Stomach (tissue), 9 donors: Measurements from ENCODE around the gene ACAA1. TPM values are rescaled to one million over a fixed set of nuclear protein-coding genes. Genes with fewer than 3 reads are reported as not detected.

Experiments used
- DNase-seq, 2 donors: peaks; one replicate each; pipeline versions ENCODE4 v3.0.0 to v3.0.0-alpha.2; 2013 to 2019
- H3K27ac ChIP-seq, 5 donors: fragments of 200-600 bp in 4 of 5; sonication (generic) in 4 of 5; one replicate each; pipeline ENCODE4 v1.5.1; 2013 to 2019; ENCODE audit warnings: mild to moderate bottlenecking in 1 of 5, moderate library complexity in 1 of 5
- H3K27me3 ChIP-seq, 3 donors: fragments of 200-600 bp; sonication (generic); one replicate each; pipeline ENCODE4 v1.5.1; 2017 to 2019; ENCODE audit warnings: mixed run types in 1 of 3
- H3K36me3 ChIP-seq, 4 donors: fragments of 200-600 bp; sonication (generic); 1 replicate in 3 of 4; 2 replicates in 1 of 4; pipeline ENCODE4 v1.5.1; 2016 to 2019
- H3K4me1 ChIP-seq, 4 donors: fragments of 200-600 bp; sonication (generic); one replicate each; pipeline ENCODE4 v1.5.1; 2016 to 2019
- H3K4me3 ChIP-seq, 4 donors: fragments of 200-600 bp; sonication (generic) in 3 of 4; one replicate each; pipeline ENCODE4 v1.5.1; 2016 to 2019; ENCODE audit warnings: mild to moderate bottlenecking in 1 of 4
- H3K9me3 ChIP-seq, 4 donors: fragments of 200-600 bp; sonication (generic); one replicate each; pipeline ENCODE4 v1.5.1; 2016 to 2019
- CTCF ChIP-seq, 7 experiments: fragments of 450-650 bp in 4 of 7; fragments of 200-600 bp in 3 of 7; sonication (generic) in 3 of 7; IDR thresholded peaks; one replicate each; pipeline ENCODE4 v1.5.1; 2016 to 2019; ENCODE audit warnings: antibody characterized with exemption in 7 of 7, control low read depth in 2 of 7, mild to moderate bottlenecking in 1 of 7
- EP300 ChIP-seq: sonication (generic); formaldehyde crosslinking; IDR thresholded peaks from one replicate; pipeline ENCODE4 v1.6.1; 2017; ENCODE audit warnings: antibody characterized with exemption
- POLR2A ChIP-seq, 4 donors: fragments of 450-650 bp; IDR thresholded peaks; one replicate each; pipeline ENCODE4 v1.6.1; 2016; ENCODE audit warnings: antibody characterized with exemption in 4 of 4, control low read depth in 2 of 4, mild to moderate bottlenecking in 1 of 4, moderate library complexity in 1 of 4
- POLR2AphosphoS5 ChIP-seq, 3 donors: sonication (generic); formaldehyde crosslinking; IDR thresholded peaks; one replicate each; pipeline ENCODE4 v1.6.1; 2016; ENCODE audit warnings: antibody characterized with exemption in 3 of 3
- WGBS, 5 donors: extraction: QIAGEN DNeasy Blood & Tissue Kit in 3 of 5; methylation state at CpG; one replicate each; pipeline versions ENCODE4 v1.1.5 to v1.1.7; 2013 to 2018; 5-methylcytosine and 5-hydroxymethylcytosine counted together
- intact Hi-C: fragments of 100-400 bp; cut with DNase I; formaldehyde crosslinking; loops from one replicate; pipeline ENCODE4 v1.15.1; 2023; ENCODE audit warnings: low total_unique reads
- polyA plus RNA-seq, 3 donors: library from polyadenylated mRNA; stranded (reverse); fragments of 200-250 nt; gene quantifications; one replicate each; pipeline ENCODE4 v1.2.3, GENCODE V29; 2013
- total RNA-seq, 5 donors: library from RNA; depleted of rRNA; stranded (reverse); fragments of >200 nt; gene quantifications; one replicate each; pipeline versions ENCODE4 v1.1.0 to v1.2.3, GENCODE V29; 2014 to 2016
- donor health status: healthy with polysubstance abuse.
- donor health status: Bipolar disorder and iron deficiency.
- donor health status: healthy.

ACAA1 gene
- total and polyA plus RNA-seq, 8 donors = 44.2 to 249 (median 75.7) TPM

GRCh38 chr3:38141173-38141951 lies 4.4 kb upstream of the ACAA1 start:
- H3K27me3 ChIP-seq = no peaks in the 10 kb centered on the region
- 87 to 95% (median 94%) methylated on average over 7 of the region's 7 CpGs for WGBS, 5 donors
- peaks cover 0 to 5% (median 0%) of the 10 kb centered on the region in 4 donors for H3K9me3 ChIP-seq
- intact Hi-C loops = loop anchor here (10.0 kb wide), 1 partner anchor 107 kb away; the partner anchor contains the start of gene DLEC1
- H3K4me1 ChIP-seq = peaks cover 17 to 33% (median 26%) of the 10 kb centered on the region in 4 donors
- peaks cover 15 to 25% (median 23%) of the 10 kb centered on the region in 4 donors for H3K36me3 ChIP-seq
- DNase-seq = no peak
- no peak overlapping the region for H3K27ac ChIP-seq
- H3K4me3 ChIP-seq = no peak overlapping the region
- TF ChIP-seq POLR2AphosphoS5 (IDR thresholded peaks at IDR 0.05) (no peak), EP300 (no peak), POLR2A (IDR thresholded peaks at IDR 0.05) (no peak), CTCF (IDR thresholded peaks at IDR 0.05) (no peak)

- WGBS, 5 donors = 95 to 97% (median 96%) methylated on average over 11 to 13 of the region's 13 CpGs
- peak in 1 of 2 donors; percentile 21 for DNase-seq
- H3K9me3 ChIP-seq = no peaks in the 10 kb centered on the region
- no peaks in the 10 kb centered on the region for H3K27me3 ChIP-seq
- H3K4me3 ChIP-seq = peak overlapping the region in 2 of 4 donors; percentile 77 to 99
- peaks cover 23 to 41% (median 33%) of the 10 kb centered on the region in 4 donors for H3K4me1 ChIP-seq
- TF ChIP-seq EP300 (no peak), POLR2A (IDR thresholded peaks at IDR 0.05) (no peak), CTCF (IDR thresholded peaks at IDR 0.05) (no peak), POLR2AphosphoS5 (IDR thresholded peaks at IDR 0.05) (no peak)
- no peak overlapping the region for H3K27ac ChIP-seq
- intact Hi-C loops = loop anchor here (10.0 kb wide), 1 partner anchor 106 kb away; the partner anchor contains the start of gene DLEC1
- peaks cover 15 to 25% (median 23%) of the 10 kb centered on the region in 4 donors for H3K36me3 ChIP-seq
Observed at GRCh38 chr3:38140326-38141172, 3.6 kb upstream of the ACAA1 start.

- H3K9me3 ChIP-seq = no peaks in the 10 kb centered on the region
- TF ChIP-seq EP300 (no peak), POLR2A (IDR thresholded peaks at IDR 0.05) (no peak), POLR2AphosphoS5 (IDR thresholded peaks at IDR 0.05) (no peak), CTCF (IDR thresholded peaks at IDR 0.05) (no peak)
- H3K36me3 ChIP-seq = peaks cover 15 to 29% (median 25%) of the 10 kb centered on the region in 4 donors
- peak overlapping the region in 3 of 5 donors; percentile 92 to 99 (median 98) for H3K27ac ChIP-seq
- DNase-seq = peak in 1 of 2 donors; percentile 23
- intact Hi-C loops = loop anchor here (10.0 kb wide), 1 partner anchor 105 kb away; the partner anchor contains the start of gene DLEC1
- H3K4me1 ChIP-seq = peaks cover 29 to 50% (median 42%) of the 10 kb centered on the region in 4 donors
- 84 to 92% (median 88%) methylated on average over 4 to 7 of the region's 7 CpGs for WGBS, 5 donors
- H3K27me3 ChIP-seq = no peaks in the 10 kb centered on the region
- H3K4me3 ChIP-seq = peak overlapping the region; percentile 77 to 99 (median 95)
Observed at GRCh38 chr3:38139652-38140051, 2.7 kb upstream of the ACAA1 start.

GRCh38 chr3:38139191-38139590 lies 2.3 kb upstream of the ACAA1 start:
- no peaks in the 10 kb centered on the region for H3K27me3 ChIP-seq
- peak overlapping the region; percentile 90 to 99 (median 92) for H3K27ac ChIP-seq
- peaks cover 15 to 33% (median 28%) of the 10 kb centered on the region in 4 donors for H3K36me3 ChIP-seq
- peak overlapping the region; percentile 77 to 99 (median 95) for H3K4me3 ChIP-seq
- peak in 1 of 2 donors; percentile 25 for DNase-seq
- peaks cover 31 to 54% (median 47%) of the 10 kb centered on the region in 4 donors for H3K4me1 ChIP-seq
- TF ChIP-seq POLR2A (IDR thresholded peaks at IDR 0.05) (no peak), EP300 (no peak), POLR2AphosphoS5 (IDR thresholded peaks at IDR 0.05) (no peak), CTCF (IDR thresholded peaks at IDR 0.05) (no peak)
- WGBS, 5 donors = 2 to 7% (median 4%) methylated on average over 7 to 8 of the region's 8 CpGs
- intact Hi-C loops = no loop called here
- H3K9me3 ChIP-seq = no peaks in the 10 kb centered on the region
